22Rv1 (cell line): Measurements from ENCODE around the gene CRELD2.

Experiments used
- ZFX ChIP-seq: fragments of 450-650 bp; IDR thresholded peaks from 2 replicates; pipeline ENCODE4 v1.6.1; 2017; ENCODE audit warnings: antibody characterized with exemption, borderline replicate concordance
- TF ChIP-seq, protein P1 (sequence below): fragments of 450-650 bp; IDR thresholded peaks from 2 replicates; pipeline ENCODE4 v1.5.1; 2017; ENCODE audit warnings: mild to moderate bottlenecking

DNA sequence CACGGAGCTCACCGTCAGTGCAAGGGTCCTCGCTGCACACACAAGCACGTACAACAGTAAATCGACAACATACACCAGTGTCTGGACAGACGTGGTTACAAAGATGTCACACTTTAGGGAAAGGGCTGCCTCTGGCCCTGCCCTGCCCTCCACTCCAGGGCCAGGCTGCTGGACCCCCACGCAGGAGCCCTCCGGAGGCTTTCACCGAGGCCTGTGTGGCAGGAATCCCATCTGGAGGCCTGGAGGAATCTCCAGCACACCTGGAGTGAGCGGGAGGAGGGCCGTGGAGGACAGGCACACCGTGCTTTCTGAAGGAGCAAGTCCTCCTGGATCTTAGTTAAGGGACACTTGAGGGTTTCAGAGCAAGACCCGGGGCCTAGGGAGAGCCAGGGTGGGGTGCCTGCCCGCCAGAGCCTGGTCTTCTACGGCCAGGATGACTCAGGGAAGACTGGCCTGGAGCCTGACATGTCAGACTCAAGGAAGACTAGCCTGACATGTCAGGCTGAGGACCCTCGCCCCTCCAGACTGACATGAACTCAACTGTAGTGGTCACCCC lies 40.0 kb downstream of the CRELD2 start:
- TF ChIP-seq, protein P1, sequence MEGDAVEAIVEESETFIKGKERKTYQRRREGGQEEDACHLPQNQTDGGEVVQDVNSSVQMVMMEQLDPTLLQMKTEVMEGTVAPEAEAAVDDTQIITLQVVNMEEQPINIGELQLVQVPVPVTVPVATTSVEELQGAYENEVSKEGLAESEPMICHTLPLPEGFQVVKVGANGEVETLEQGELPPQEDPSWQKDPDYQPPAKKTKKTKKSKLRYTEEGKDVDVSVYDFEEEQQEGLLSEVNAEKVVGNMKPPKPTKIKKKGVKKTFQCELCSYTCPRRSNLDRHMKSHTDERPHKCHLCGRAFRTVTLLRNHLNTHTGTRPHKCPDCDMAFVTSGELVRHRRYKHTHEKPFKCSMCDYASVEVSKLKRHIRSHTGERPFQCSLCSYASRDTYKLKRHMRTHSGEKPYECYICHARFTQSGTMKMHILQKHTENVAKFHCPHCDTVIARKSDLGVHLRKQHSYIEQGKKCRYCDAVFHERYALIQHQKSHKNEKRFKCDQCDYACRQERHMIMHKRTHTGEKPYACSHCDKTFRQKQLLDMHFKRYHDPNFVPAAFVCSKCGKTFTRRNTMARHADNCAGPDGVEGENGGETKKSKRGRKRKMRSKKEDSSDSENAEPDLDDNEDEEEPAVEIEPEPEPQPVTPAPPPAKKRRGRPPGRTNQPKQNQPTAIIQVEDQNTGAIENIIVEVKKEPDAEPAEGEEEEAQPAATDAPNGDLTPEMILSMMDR, result no peak
- no peak for TF ChIP-seq ZFX
